Left renal cortex interstitium (tissue), 4 donors: ENCODE measurements around the gene RPS6KA2. TPM values are rescaled to one million over a fixed set of nuclear protein-coding genes. Genes with fewer than 3 reads are reported as not detected.
"Not testable (repeated sequence)": the region's sequence is repeated elsewhere in the genome, so short reads cannot be mapped to it uniquely, and the experiment has no call there.

Experiments used
- DNase-seq, 4 donors: peaks; one replicate each; pipeline ENCODE4 v3.0.0-alpha.2; 2013; ENCODE audit warnings: low read depth in 4 of 4, low spot score in 2 of 4, missing footprints in 1 of 4
- polyA plus RNA-seq, 4 donors: library from polyadenylated mRNA; unstranded; fragments of 120-200 nt; gene quantifications; one replicate each; pipeline ENCODE4 v1.2.1, GENCODE V29; 2013; ENCODE audit not compliant: insufficient read length in 4 of 4

RPS6KA2 gene
- polyA plus RNA-seq, 4 donors, result 25.2 to 30.5 (median 29.9) TPM

DNA sequence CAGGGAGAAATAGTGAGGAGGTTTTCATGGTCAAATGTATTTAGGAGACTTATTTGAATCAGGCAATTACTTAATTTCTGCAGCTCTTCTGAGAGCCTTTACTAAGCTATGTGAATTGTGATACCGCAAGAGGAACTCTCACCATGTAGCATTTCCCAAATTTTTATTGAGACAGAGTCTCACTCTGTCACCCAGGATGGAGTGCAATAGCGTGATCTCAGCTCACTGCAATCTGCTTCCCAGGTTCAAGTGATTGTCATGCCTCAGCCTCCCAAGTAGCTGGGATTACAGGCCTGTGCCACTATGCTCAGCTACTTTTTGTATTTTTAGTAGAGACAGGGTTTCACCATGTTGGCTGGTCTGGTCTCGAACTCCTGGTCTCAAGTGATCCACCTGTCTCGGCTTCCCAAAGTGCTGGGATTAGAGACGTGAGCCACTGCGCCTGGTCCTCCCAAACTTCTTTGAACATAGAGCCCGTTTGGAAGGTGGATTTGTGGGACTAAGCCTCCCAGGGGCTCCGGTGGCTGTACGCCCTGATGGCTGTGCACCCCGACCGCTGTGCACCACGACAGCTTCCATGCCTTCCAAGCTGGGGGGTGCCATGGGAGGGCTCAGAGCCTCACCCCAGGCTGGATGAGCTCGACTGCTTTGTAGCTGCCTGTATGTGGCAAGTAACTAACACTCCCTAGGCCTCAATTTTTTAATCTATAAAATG is 238.6 kb downstream of the RPS6KA2 start:
- no peak for DNase-seq

DNA sequence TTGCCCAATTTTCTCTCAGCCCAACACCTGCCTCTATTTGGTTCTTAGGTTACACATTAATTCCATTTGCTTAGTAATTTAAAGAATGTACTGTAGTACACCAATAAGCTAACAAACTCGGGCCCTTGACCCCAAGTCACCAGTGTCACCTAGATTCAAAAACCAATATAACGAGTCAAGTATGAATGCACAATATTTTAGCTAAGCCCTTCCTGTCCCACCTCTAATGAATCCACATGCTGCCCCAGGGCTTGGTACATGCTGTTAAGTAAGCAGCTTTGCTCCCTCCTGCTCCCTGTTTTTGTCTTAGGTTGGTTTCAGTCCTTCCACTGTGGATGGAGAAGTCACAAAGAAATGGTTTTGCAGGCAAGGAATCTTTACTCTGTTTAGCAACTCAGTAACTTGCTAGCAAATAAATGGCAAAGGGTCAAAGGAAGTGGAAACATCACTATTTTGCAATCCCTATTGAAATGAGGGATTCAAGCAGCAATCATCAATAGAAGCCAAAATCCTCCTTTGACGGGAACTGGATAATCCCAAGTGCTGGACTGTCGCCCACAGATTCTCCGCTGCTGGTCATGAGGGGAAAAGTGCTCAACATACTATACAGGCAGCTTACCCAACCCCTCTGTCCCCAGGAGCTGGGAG is 239.3 kb downstream of the RPS6KA2 start:
- no peak for DNase-seq

DNA sequence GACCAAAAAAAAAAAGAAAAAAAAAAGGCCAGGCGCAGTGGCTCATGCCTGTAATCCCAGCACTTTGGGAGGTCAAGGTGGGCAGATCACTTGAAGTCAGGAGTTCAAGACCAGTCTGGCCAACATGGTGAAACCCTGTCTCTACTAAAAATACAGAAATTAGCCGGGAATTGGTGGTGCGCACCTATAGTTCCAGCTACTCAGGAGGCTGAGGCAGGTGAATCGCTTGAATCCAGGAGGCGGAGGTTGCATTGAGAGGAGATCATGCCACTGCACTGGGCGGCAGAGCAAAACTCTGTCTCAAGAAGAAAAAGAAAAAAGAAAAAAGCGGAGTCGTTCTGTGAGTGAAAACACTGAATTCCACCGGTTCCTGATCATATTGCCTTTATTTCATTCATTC is 240.0 kb downstream of the RPS6KA2 start:
- not testable (repeated sequence) for DNase-seq

DNA sequence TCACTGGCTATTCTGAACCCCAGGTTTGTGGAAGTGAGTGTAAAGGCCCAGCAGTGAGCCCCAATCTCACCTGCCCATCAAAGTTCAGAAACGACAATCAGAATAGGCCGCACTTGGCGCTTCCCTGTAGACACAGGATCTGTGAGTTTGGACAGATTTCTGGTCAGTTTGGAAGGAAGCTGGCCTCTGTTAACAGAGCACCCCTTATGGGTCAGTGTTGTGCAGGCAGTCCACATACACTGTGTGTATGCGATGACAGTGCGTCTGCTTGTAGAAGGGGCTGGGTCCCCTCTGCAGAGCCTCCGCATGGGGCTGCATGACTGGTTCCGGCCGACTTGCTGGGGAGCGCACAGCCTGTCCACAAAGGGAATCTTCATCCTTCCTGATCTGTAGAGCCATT is 240.9 kb downstream of the RPS6KA2 start:
- no peak for DNase-seq

DNA sequence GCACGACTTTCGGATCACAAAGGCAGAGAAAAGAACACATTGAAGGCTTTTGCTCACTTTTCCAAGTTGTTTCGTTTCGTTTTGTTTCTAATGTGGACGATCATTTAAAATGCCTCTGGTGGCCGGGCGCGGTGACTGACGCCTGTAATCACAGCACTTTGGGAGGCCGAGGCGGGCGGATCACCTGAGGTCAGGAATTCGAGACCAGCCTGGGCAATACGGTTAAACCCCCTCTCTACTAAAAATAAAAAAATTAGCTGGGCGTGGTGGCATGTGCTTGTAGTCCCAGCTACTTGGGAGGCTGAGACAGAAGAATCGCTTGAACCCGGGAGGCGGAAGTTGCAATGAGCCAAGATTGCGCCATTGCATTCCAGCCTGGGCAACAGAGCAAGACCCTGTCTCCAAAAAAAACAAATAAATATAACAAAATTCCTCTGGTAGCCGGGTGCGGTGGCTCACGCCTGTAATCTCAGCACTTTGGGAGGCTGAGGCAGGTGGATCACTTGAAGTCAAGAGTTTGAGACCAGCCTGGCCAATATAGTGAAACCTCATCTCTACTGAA is 243.2 kb downstream of the RPS6KA2 start:
- DNase-seq, result not testable (repeated sequence)

DNA sequence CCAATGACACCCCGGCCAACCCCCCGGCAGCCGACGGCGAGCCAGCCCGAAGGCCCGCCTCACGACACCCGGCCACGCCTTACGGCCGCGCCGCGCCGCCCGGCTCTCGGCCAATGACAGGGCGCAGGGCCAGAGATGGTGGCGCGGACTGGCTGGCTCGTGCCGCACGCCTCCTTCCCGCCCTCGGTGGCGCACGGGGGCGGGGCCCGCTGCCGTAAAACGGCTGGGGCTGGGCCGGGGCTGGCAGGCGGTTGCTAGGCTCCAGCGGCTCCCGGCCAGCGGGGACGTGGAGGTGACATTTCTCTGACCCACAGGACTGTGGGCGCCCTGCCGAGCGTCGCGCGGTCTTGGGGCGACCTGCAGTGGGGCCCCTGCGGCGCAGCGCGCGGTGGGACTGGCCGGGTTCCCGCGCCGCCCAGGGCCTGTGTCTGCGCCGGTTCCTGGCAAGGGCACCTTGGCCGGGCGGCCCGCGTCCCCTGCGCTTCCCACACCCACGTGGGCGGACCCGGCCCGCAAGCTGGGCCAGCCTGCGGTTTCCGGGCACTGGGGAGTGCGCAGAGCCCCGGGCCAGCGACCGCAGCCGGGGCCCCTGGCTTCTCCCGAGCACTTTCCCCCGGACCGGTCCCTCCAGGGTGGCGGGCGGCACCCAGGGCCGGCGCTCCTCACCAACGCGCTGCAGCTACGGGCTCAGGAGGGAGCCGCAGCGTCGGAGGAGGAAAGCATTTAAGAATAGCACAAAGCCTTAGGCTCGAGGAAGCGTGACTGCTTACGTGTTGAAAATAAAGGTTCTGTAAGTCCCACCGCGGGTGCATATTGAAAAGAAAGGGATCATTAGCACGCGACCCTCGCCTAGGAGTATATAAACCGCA is 243.9 kb downstream of the RPS6KA2 start, which contains the start of gene MPC1:
Gene MPC1, minus strand, starts transcription at position 8 of the 869 bp plus-strand sequence. CDS start 64 bp downstream, outside the sequence.
- DNase-seq, result peak; percentile 74 to 93 (median 89)

DNA sequence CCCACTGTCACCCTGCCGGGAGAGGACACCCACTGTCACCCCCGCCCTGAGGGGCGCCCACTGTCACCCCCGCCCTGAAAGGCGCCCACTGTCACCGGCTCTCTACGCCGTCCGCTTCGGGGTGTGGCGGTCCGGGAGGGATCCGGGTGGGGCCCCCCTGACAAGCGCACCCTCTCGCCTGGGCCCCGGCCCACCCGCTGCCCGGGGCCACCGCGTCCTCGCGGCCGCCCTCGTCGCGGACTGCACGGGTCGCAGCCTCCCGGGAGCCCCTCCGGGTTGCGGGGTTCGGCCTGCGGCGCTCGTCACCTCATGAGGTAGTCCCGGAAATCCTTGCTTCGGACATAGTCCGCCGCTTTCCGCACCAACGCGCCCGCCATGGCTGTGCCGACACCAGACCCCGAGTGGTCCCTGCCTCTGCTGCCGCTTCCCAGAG is 244.5 kb downstream of the RPS6KA2 start:
- no peak for DNase-seq

DNA sequence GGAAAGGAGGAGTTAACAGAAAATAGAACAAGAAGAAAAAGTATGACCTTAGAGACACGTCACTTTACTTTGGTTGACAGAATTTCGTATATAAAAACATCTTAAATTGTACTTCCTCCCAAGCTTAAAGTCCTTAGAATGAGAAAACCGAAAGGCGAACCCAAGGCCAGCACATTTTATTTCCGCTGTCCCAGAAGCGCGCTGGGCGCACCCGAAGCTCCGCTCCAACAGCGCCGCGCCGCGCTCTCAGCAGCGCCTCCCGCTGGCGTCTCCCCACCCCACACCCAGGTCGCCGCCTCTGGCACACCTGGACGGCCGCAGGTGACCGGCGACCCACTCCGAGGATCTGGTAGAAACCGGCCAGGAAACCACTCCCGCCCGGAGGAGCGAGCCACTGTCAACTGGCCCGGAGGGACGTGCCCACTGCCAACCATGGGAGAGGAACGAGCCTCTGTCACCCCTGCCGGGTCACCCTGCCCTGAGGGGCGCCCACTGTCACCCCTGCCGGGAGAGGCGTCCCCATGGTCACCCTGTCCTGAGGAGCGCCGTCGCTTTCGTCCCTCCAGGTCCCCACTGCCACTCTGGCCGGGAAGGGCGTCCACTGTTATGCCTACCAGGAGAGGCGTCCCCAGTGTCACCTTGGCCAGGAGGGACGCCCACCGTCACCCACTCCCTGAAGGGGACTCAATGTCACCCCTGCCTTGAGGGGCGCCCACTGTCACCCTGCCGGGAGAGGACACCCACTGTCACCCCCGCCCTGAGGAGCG is 245.1 kb downstream of the RPS6KA2 start:
- no peak for DNase-seq

DNA sequence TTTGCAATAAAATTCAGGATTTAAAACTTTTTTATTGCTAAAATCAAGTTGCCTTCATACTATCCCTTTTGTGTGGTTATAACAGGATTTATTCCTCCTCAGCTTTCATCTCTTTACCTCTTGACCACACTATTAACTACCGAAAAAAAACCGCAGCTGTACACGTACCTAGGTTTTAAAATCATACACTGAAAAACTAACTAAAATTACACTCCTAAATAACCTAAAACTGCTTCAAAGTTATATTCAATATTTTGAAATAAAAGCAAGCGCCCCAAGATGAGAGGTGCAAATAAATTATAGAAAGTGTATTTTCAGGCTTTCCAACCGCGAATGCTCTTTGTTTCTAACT is 245.7 kb downstream of the RPS6KA2 start:
- no peak for DNase-seq

DNA sequence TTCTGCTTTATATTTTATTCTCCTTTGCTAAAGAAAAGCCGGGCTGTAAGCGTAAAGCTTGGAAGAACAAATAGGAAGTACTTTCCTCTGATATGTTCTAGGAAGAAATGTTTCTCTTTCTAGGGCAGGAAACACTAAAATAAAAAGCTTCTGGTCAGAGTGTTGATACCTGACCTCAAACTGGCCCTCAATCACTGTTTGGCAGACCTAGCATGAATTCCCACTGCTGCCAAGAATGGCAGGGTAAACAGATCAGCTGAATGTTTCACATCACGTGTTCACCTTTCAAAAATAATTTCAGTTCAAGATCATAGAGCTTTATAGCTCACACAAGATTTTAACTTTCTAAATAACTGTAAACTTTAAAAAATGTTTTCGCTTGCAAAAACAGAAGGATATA is 247.3 kb downstream of the RPS6KA2 start:
- no peak for DNase-seq

DNA sequence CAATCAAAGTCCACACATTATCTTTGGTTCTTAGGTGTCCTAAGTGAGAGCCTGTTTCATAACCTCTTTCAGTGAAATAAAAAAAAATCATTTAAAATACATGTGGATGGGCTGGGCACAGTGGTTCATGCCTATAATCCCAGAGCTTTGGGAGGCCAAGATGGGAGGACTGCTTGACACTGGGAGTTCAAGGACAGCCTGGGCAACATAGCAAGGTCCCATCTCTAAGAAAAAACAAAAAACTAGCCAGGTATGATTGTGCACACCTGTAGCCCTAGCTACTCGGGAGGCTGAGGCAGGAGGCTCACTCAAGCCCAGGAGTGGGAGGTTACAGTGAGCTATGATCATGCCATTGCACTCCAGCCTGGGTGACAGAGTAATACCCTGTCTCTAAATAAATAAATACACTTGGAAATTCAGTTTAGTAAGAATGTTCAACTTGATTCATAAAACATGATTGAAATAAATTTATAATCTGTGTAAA is 247.9 kb downstream of the RPS6KA2 start:
- DNase-seq, result no peak

DNA sequence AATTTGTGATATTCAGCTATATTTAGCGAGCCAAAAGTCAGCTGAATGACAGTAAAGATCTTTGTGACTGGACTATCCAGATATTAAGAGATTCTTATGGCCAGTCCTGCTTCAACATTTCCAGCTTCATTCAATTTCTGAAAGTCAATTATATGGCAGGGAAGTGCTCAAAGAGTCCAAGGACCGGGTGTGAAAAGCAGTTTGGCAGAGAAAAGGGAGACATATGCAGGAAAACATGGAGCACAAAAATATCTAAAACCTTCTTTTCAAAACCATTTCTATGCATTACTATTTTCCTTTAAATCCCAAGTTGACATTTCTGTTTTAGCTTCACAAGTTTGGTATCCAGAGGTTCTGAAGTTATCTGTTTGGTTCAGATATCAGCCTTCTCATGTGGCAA is 249.3 kb downstream of the RPS6KA2 start:
- DNase-seq, result no peak

DNA sequence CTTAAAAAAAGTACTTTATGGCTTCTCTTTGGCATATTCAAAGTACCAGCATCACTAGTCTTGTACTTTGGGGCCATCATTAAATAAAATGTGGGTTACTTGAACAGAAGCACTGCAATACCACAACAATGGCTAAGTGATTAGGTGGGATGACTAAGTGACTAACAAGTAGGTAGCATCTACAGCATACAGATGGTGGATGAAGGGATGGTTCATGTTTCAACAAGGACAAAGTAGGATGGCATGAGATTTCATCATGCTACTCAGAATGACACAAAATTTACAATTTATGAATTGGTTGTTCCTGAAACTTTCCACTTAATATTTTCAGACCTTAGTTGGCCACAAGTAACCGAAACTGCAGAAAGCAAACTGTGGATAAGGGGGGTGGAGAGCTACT is 252.0 kb downstream of the RPS6KA2 start:
- no peak for DNase-seq

DNA sequence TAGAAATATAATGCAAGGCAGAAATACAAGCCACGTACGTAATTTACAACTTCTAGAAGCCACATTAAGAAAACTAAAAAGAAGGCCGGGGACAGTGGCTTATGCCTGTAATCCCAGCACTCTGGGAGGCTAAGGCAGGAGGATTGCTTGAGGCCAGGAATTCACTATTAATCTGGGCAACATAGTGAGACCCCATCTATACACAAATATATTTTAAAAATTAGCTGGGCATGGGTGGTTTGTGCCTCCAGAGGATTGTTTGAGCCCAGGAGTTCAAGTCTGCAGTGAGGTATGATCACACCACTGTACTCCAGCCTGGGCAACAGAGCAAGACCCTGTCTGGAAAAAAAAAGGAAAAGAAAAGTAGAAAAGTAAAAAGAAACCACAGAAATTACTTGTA is 256.6 kb downstream of the RPS6KA2 start:
- DNase-seq, result no peak

DNA sequence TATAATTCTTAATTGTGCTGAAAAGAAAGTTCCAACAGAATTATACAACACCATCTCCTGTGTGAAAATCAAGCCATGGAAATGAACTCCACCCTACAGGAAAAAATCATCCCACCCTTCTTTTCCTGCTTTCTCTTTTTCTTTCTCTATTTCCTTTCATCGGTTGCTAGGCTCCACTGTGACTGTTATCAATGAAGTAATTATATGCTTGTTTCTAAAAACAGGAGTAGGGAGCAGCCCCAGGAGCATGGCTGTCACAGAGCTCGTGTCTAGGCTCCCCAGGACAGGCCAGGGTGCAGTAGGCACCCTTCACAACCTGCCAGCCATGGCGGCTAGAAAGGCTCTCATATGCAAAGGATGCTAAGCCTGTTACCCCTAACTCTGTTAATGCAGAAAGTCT is 257.3 kb downstream of the RPS6KA2 start:
- no peak for DNase-seq

DNA sequence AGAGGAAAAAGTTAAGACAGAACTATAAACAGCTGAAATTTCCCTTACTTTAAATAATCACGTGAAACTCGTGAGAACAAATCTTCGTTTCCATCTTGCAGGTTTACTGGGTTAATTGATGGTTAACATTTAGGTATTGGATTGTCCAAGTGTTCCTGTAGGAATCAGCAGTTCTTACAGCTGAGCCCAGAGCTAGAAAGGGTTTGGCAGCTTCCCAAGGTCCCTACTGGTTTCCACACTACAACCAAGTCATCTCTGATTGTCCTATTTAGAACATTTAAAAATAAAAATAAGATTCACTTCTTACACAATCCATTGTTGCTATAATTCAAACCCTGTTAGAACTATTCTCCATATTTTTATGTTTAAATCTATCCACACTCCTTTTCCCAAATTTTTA is 260.1 kb downstream of the RPS6KA2 start:
- no peak for DNase-seq

DNA sequence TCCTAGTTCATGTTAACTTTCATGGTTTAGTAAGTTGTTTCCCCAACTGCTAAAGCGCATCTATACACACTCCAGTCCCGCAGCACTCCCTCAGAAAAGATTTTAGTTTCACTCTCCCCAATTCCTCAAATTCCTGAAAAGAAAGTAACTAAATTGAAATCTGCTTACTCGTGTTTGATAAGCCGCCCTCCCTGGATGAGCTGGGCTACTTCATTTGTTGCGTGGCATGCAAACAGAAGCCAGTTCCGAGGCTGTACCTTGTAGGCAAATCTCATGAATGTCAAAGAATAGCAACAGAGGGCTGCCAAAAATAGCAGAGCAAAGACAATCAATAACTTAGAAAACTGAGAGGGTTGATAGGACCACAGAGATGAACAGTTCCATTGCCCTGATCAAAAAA is 261.2 kb downstream of the RPS6KA2 start:
- no peak for DNase-seq

DNA sequence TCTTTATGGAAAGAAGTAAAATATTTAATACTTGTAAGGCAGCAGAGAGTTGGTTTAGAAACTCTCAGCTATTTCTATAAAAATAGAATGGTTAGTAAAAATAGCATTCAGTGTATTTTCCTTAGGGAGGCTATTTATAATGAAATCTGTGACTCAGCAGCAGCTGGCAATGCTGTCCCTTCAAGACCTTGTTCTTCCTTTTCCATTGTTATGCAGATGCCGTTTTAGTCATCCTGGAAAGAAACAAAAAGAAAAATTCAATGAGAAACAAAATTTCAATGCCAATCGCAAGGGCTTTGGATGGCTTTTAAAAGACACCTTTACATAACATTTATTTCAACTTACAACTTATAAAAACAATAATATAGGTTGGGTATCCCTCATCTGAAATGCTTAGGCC is 261.8 kb downstream of the RPS6KA2 start:
- DNase-seq, result no peak

DNA sequence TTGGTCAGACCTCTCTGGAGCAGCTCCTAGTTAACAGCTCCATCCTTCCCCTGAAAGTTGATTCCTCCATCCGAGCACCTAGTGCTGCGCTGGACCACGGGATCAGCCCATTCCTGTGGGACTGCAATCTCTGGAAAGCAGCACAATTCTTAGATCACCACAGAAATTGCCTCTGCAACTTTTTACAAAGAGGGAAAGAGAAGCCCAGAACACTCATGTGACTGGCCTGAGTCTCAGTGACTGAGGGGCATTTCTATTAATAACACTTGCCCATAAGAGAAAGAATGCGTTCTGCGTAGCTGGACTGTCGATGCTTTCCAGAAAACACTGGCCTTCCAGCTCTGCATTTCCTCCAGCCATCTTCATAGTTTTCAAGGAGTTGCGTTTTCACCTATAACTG is 262.6 kb downstream of the RPS6KA2 start:
- DNase-seq, result no peak

DNA sequence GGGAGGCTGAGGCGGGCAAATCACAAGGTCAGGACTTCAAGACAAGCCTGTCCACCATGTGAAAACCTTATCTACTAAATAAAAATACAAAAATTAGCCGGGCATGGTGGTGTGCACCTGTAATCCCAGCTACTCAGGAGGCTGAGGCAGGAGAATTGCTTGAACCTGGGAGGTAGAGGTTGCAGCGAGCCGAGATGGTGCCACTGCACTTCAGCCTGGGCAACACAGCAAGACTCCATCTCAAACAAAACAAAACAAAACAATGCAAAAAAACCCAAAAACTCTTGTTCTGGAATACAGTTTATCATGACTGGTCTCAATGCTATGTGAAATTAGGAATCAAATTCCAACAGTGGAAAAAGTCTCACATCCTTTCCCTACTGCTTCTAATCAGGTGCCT is 264.6 kb downstream of the RPS6KA2 start:
- DNase-seq, result not testable (repeated sequence)
